K562 (cell line): ENCODE results near the gene STXBP6. TPM values are rescaled to one million over a fixed set of nuclear protein-coding genes. Genes with fewer than 3 reads are reported as not detected.

Experiments used
- ATAC-seq: fragments of 200-7000 bp; cut with Tn5 transposase; 3 replicates; pipeline ENCODE4 v1.9.1; 2020; ENCODE audit warnings: moderate library complexity
- BruUV-seq: library from RNA; stranded (reverse); fragments of 400-500 nt; replicated peaks from 2 replicates; lab custom pipeline; 2021; lab: Mats Ljungman, UMichigan
- CTCF ChIA-PET: fragments of 300-600 bp; formaldehyde crosslinking; extraction: SDS; loops from one replicate; lab custom pipeline; 2021; ENCODE audit warnings: low intra/inter-chr PET ratio; lab: Yijun Ruan, JAX
- POLR2A ChIA-PET: fragments of 300-600, 350-650 bp; sonication (Branson Sonifier 250); formaldehyde crosslinking; extraction: SDS; loops from one replicate; lab custom pipeline; 2021; ENCODE audit warnings: antibody characterized with exemption, inconsistent platforms; lab: Yijun Ruan, JAX
- DNase-seq, 4 experiments: peaks; one replicate each; pipeline versions ENCODE4 v3.0.0 to v3.0.0-alpha.2; 2011 to 2018; ENCODE audit warnings: low spot score in 3 of 4, mixed read lengths in 3 of 4; ENCODE audit errors: extremely low read depth in 1 of 4
- FAIRE-seq: peaks from 2 replicates; lab custom pipeline; 2011; peaks lifted over from hg19 to GRCh38; lab: Jason Lieb, UNC
- H2AFZ ChIP-seq: 2 replicates; pipeline ENCODE4 v1.6.0; 2011; ENCODE audit warnings: low read depth, low read length, control low read depth, inconsistent platforms
- H3K27ac ChIP-seq: fragments of 200-600 bp; 3 replicates; pipeline ENCODE4 v1.8.0; 2011; ENCODE audit warnings: low read depth, mild to moderate bottlenecking, control low read depth, inconsistent platforms, low read length, moderate library complexity, mixed read lengths; ENCODE audit errors: extremely low read depth
- H3K27me3 ChIP-seq, 2 experiments: fragments of 300-600 bp in 1 of 2; 2 replicates in 1 of 2; 3 replicates in 1 of 2; pipeline versions ENCODE4 v1.6.0 to v1.8.0; 2011; ENCODE audit warnings: inconsistent platforms in 2 of 2, low read length in 2 of 2, mild to moderate bottlenecking in 1 of 2, mixed read lengths in 1 of 2, moderate library complexity in 1 of 2; ENCODE audit not compliant: control insufficient read depth in 2 of 2, insufficient read depth in 2 of 2
- H3K36me3 ChIP-seq: fragments of 300-600 bp; 3 replicates; pipeline ENCODE4 v1.8.0; 2011; ENCODE audit warnings: mild to moderate bottlenecking, low read length, inconsistent platforms; ENCODE audit not compliant: control insufficient read depth, insufficient read depth
- H3K4me1 ChIP-seq, 2 experiments: fragments of 200-600 bp in 1 of 2; replicated peaks in 1 of 2; 2 replicates in 1 of 2; 3 replicates in 1 of 2; pipeline versions ENCODE4 v1.5.1 to v1.8.0; 2011; ENCODE audit warnings: inconsistent platforms in 2 of 2, low read length in 2 of 2, mild to moderate bottlenecking in 1 of 2, mixed read lengths in 1 of 2, moderate library complexity in 1 of 2; ENCODE audit not compliant: control insufficient read depth in 2 of 2, insufficient read depth in 2 of 2
- H3K4me2 ChIP-seq: 2 replicates; pipeline ENCODE4 v1.6.1; 2011; ENCODE audit warnings: low read length, control low read depth, inconsistent platforms, mixed read lengths; ENCODE audit not compliant: insufficient read depth
- H3K4me3 ChIP-seq: fragments of 200-600 bp; sonication (generic), shearing (Covaris generic); 2 replicates; pipeline ENCODE4 v1.5.1; 2016; ENCODE audit warnings: control low read depth, inconsistent platforms
- H3K79me2 ChIP-seq: fragments of 200-600 bp; 3 replicates; pipeline ENCODE4 v1.8.0; 2011; ENCODE audit warnings: low read length, inconsistent platforms; ENCODE audit not compliant: control insufficient read depth, insufficient read depth
- H3K9ac ChIP-seq, 2 experiments: 2 replicates each; pipeline versions ENCODE4 v1.6.0 to v1.6.1; 2011; ENCODE audit warnings: low read depth in 2 of 2, low read length in 2 of 2, control low read depth in 1 of 2, inconsistent platforms in 1 of 2, mild to moderate bottlenecking in 1 of 2, mixed read lengths in 1 of 2; ENCODE audit not compliant: insufficient read depth in 1 of 2
- H3K9me1 ChIP-seq: one replicate; pipeline ENCODE4 v1.6.0; 2011; ENCODE audit warnings: inconsistent platforms, mild to moderate bottlenecking, low read length, moderate library complexity; ENCODE audit not compliant: control insufficient read depth, insufficient read depth
- H3K9me3 ChIP-seq: replicated peaks from 2 replicates; pipeline ENCODE4 v1.5.1; 2011; ENCODE audit warnings: low read depth, low read length, inconsistent platforms; ENCODE audit not compliant: control insufficient read depth, insufficient read depth
- H4K20me1 ChIP-seq: replicated peaks from 2 replicates; pipeline ENCODE4 v1.6.1; 2011; ENCODE audit warnings: low read length, inconsistent platforms, mixed read lengths; ENCODE audit not compliant: control insufficient read depth, insufficient read depth
- CAMTA2 ChIP-seq: fragments of 250-450 bp; sonication (Bioruptor Pico); conservative IDR thresholded peaks from 2 replicates; pipeline ENCODE4 v1.5.1; 2022
- CBFA2T2 ChIP-seq: fragments of 450-650 bp; conservative IDR thresholded peaks from 2 replicates; pipeline ENCODE4 v1.6.1; 2017; ENCODE audit warnings: mild to moderate bottlenecking
- COPS2 ChIP-seq: fragments of 450-650 bp; conservative IDR thresholded peaks from 2 replicates; pipeline ENCODE4 v1.6.1; 2016; ENCODE audit warnings: mild to moderate bottlenecking, moderate library complexity
- DACH1 ChIP-seq: fragments of 450-650 bp; IDR thresholded peaks from 2 replicates; pipeline ENCODE4 v1.6.1; 2018; ENCODE audit not compliant: partially characterized antibody
- E2F6 ChIP-seq, 2 experiments: IDR thresholded peaks; 2 replicates each; pipeline ENCODE4 v1.6.1; 2011; ENCODE audit warnings: borderline replicate concordance in 1 of 2, control low read depth in 1 of 2, low read depth in 1 of 2, low read length in 1 of 2, mild to moderate bottlenecking in 1 of 2, mixed read lengths in 1 of 2, moderate library complexity in 1 of 2; ENCODE audit not compliant: insufficient read depth in 1 of 2, insufficient read length in 1 of 2, poor library complexity in 1 of 2, severe bottlenecking in 1 of 2; ENCODE audit errors: extremely low read depth in 1 of 2
- FOXA3 ChIP-seq, 2 experiments: fragments of 450-650 bp in 1 of 2; sonication (generic) in 1 of 2; formaldehyde crosslinking; IDR thresholded peaks in 1 of 2; conservative IDR thresholded peaks in 1 of 2; 2 replicates each; pipeline versions ENCODE4 v1.4.0 to v1.8.0; 2020 to 2022; ENCODE audit warnings: mild to moderate bottlenecking in 2 of 2, missing genetic modification reagents in 1 of 2
- MEIS2 ChIP-seq: fragments of 450-650 bp; IDR thresholded peaks from 2 replicates; pipeline ENCODE4 v1.6.1; 2014; ENCODE audit warnings: mild to moderate bottlenecking; ENCODE audit not compliant: partially characterized antibody
- MTA3 ChIP-seq: fragments of 450-650 bp; formaldehyde crosslinking; IDR thresholded peaks from 2 replicates; pipeline ENCODE4 v1.6.1; 2017; ENCODE audit warnings: mild to moderate bottlenecking, borderline replicate concordance
- NFIX ChIP-seq: fragments of 250-450 bp; sonication (Bioruptor Pico); IDR thresholded peaks from 2 replicates; pipeline ENCODE4 v1.4.0; 2020; ENCODE audit warnings: low read depth, mild to moderate bottlenecking, moderate library complexity
- RBM15 ChIP-seq: fragments of 200-400 bp; formaldehyde crosslinking; IDR thresholded peaks from 2 replicates; pipeline ENCODE4 v1.6.1; 2018; ENCODE audit warnings: mild to moderate bottlenecking, low read length, moderate library complexity; ENCODE audit not compliant: insufficient read depth
- RERE ChIP-seq: sonication (generic); formaldehyde crosslinking; IDR thresholded peaks from 2 replicates; pipeline ENCODE4 v1.8.0; 2023; ENCODE audit warnings: missing genetic modification reagents, mild to moderate bottlenecking, borderline replicate concordance
- RUNX1 ChIP-seq: sonication (generic); IDR thresholded peaks from 2 replicates; pipeline ENCODE4 v1.6.1; 2016; ENCODE audit warnings: antibody characterized with exemption, low read depth
- SIN3B ChIP-seq: fragments of 450-650 bp; IDR thresholded peaks from 2 replicates; pipeline ENCODE4 v1.6.1; 2017; ENCODE audit warnings: low read depth, mild to moderate bottlenecking, moderate library complexity
- SMARCA4 ChIP-seq: fragments of 450-650 bp; IDR thresholded peaks from 2 replicates; pipeline ENCODE4 v1.6.1; 2016
- SP2 ChIP-seq: IDR thresholded peaks from 2 replicates; pipeline ENCODE4 v1.6.1; 2011; ENCODE audit warnings: mild to moderate bottlenecking, low read depth, low read length, moderate library complexity; ENCODE audit not compliant: poor library complexity, severe bottlenecking; ENCODE audit errors: extremely low read depth
- ZBTB7A ChIP-seq: IDR thresholded peaks from 2 replicates; pipeline ENCODE4 v1.6.1; 2011; ENCODE audit warnings: low read depth, mild to moderate bottlenecking, low read length, moderate library complexity, borderline replicate concordance; ENCODE audit not compliant: control insufficient read depth
- ZNF143 ChIP-seq: sonication (generic); formaldehyde crosslinking; IDR thresholded peaks from 2 replicates; pipeline ENCODE4 v1.9.0; 2022; ENCODE audit warnings: mild to moderate bottlenecking, missing genetic modification reagents
- ZSCAN32 ChIP-seq: fragments of 450-650 bp; formaldehyde crosslinking; IDR thresholded peaks from 2 replicates; pipeline ENCODE4 v1.4.0; 2020; ENCODE audit warnings: mild to moderate bottlenecking, moderate library complexity
- WGBS: fragments of 100-300 bp; shearing (Covaris generic); methylation state at CpG from one replicate; pipeline ENCODE4 v1.1.6; 2016; ENCODE audit warnings: low coverage, mixed read lengths; ENCODE audit not compliant: insufficient coverage; ENCODE audit errors: missing lambda C conversion rate; 5-methylcytosine and 5-hydroxymethylcytosine counted together
- in situ Hi-C: fragments of 300-500 bp; cut with MboI; formaldehyde crosslinking; loops from 4 replicates; pipeline ENCODE4 v1.15.0; 2018; ENCODE audit warnings: inconsistent platforms, mixed read lengths
- intact Hi-C: fragments of 100-400 bp; cut with micrococcal nuclease; formaldehyde crosslinking; loops from 2 replicates; pipeline ENCODE4 v1.14.2; 2022
- polyA plus RNA-seq, 8 experiments: library from polyadenylated mRNA; depleted of rRNA in 4 of 8; stranded (reverse) in 5 of 8; unstranded in 3 of 8; fragments of >200 nt; fragmentation: Nextera tagmentation in 2 of 8; fragmentation: Illumina TruSeq in 1 of 8; extraction: Ambion mirVana in 2 of 8; extraction: Trizol in 1 of 8; gene quantifications; 2 replicates each; pipeline versions ENCODE4 v1.2.1 to v1.2.3, GENCODE V29; 2011 to 2014; ENCODE audit warnings: inconsistent platforms in 1 of 8, missing spikeins in 1 of 8
- total RNA-seq, 7 experiments: library from RNA; depleted of rRNA in 6 of 7; stranded (reverse); fragments of >200 nt in 6 of 7; fragmentation: Illumina TruSeq in 2 of 7; extraction: Trizol in 2 of 7; gene quantifications; 2 replicates each; pipeline versions ENCODE4 v1.2.1 to v1.2.3, GENCODE V29; 2011 to 2021; ENCODE audit warnings: low replicate concordance in 1 of 7

Gene STXBP6
- total and polyA plus RNA-seq, 9 of the 15 experiments (the other 6 are each of a cell fraction or from before 2014, with no cell fraction given), result 0.27 to 0.89 (median 0.59) TPM

GRCh38 chr14:24780281-24780680 lies 269.7 kb downstream of the STXBP6 start:
- Histone ChIP-seq H3K79me2 (no peaks in the 10 kb centered on the region), H3K4me2 (no peak overlapping the region), H4K20me1 (no peaks in the 10 kb centered on the region), H3K4me3 (no peak overlapping the region), H3K9me3 (no peaks in the 10 kb centered on the region), H3K4me1 (no peaks in the 10 kb centered on the region), H3K27ac (no peak overlapping the region), H3K27me3 (no peaks in the 10 kb centered on the region), H2AFZ (no peak overlapping the region), H3K36me3 (no peaks in the 10 kb centered on the region), H3K9me1 (no peaks in the 10 kb centered on the region), H3K9ac (no peak overlapping the region)
- BruUV-seq, result no TSS peak
- ATAC-seq (no peak), DNase-seq (no peak), FAIRE-seq (no peak)
- WGBS, result 2% methylated on average over 5 of the region's 5 CpGs
- in situ Hi-C loops, result no loop called here
- ChIA-PET POLR2A (no interaction called here), CTCF (no interaction called here)
- intact Hi-C loops, result no loop called here
- TF ChIP-seq RBM15 (no peak), SP2 (no peak), COPS2 (no peak), CAMTA2 (CRISPR knock-in tag) (no peak), ZNF143 (CRISPR knock-in tag) (no peak), RERE (no peak), E2F6 (IDR thresholded peaks at IDR 0.05; ENCODE audit: borderline replicate concordance in 1 of 2, extremely low read depth in 1 of 2, insufficient read depth in 1 of 2, insufficient read length in 1 of 2, low read depth in 1 of 2, low read length in 1 of 2, poor library complexity in 1 of 2, severe bottlenecking in 1 of 2) (no peak), MTA3 (no peak), RUNX1 (no peak), SIN3B (no peak), SMARCA4 (no peak), CBFA2T2 (no peak), NFIX (CRISPR knock-in tag) (no peak), MEIS2 (no peak), ZBTB7A (no peak), DACH1 (no peak), ZSCAN32 (no peak), FOXA3 (CRISPR knock-in tag; conservative IDR thresholded peaks at IDR 0.05 in 1 of 2, IDR thresholded peaks at IDR 0.05 in 1 of 2) (no peak)
